ENCODE results near the gene MICAL3.

DNA sequence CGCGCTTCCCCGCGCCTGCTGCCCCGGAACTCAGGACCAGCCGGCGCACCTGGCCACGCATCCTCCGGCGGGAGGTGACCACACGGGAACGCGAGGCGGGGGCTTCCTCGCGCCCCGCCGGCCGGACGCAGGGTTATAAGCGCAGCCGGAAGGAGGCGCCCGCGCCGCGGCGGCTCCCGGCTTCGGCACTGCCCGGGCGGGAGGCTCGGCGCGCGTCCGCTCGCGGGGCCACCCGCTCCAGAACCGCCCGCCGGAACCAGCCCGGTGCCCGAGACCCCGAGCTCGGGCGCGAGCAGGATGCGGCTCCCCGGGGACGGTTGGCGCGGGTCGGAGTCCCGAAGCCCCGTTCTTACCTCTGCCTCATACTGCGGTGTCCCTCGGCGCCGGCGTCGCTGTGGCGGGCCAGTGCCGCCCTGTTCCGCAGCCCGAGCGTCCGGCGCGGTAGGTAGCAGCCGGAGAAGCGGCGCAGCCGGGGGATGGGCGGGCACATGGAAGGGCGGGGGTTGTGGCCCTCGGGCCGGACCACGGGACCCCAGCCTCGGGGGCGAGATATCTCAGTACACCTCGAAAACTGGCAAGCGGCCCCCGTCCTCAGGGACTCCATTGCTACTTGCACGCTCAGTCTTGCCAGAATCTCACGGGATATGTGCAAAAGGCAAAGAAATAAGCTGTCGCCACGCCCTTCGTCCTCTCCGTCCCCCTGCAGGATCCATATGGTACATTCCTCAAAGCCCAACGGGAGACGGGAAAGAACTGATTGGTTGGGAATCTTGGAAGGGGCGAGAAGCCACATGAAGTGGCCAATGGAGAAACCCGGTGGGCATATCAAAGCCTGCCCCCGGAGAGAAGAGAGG lies 23.1 kb downstream of the MICAL3 start:
- TF ChIP-seq ESRRG (CRISPR knock-in tag; IDR thresholded peaks at IDR 0.05) (no peak), ZFP3 (CRISPR knock-in tag; IDR thresholded peaks at IDR 0.05) (no peak), ZC3H10 (CRISPR knock-in tag; IDR thresholded peaks at IDR 0.05) (no peak), ARNTL (CRISPR knock-in tag; IDR thresholded peaks at IDR 0.05; ENCODE audit: borderline replicate concordance, low read depth) (no peak), ZNF70 (CRISPR knock-in tag; IDR thresholded peaks at IDR 0.05) (no peak), ISL1 (CRISPR knock-in tag; IDR thresholded peaks at IDR 0.05) (no peak)
- TF ChIP-seq, protein P1, sequence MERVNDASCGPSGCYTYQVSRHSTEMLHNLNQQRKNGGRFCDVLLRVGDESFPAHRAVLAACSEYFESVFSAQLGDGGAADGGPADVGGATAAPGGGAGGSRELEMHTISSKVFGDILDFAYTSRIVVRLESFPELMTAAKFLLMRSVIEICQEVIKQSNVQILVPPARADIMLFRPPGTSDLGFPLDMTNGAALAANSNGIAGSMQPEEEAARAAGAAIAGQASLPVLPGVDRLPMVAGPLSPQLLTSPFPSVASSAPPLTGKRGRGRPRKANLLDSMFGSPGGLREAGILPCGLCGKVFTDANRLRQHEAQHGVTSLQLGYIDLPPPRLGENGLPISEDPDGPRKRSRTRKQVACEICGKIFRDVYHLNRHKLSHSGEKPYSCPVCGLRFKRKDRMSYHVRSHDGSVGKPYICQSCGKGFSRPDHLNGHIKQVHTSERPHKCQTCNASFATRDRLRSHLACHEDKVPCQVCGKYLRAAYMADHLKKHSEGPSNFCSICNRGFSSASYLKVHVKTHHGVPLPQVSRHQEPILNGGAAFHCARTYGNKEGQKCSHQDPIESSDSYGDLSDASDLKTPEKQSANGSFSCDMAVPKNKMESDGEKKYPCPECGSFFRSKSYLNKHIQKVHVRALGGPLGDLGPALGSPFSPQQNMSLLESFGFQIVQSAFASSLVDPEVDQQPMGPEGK (CRISPR knock-in tag; IDR thresholded peaks at IDR 0.05; ENCODE audit: borderline replicate concordance): no peak
- TF ChIP-seq, protein P2, sequence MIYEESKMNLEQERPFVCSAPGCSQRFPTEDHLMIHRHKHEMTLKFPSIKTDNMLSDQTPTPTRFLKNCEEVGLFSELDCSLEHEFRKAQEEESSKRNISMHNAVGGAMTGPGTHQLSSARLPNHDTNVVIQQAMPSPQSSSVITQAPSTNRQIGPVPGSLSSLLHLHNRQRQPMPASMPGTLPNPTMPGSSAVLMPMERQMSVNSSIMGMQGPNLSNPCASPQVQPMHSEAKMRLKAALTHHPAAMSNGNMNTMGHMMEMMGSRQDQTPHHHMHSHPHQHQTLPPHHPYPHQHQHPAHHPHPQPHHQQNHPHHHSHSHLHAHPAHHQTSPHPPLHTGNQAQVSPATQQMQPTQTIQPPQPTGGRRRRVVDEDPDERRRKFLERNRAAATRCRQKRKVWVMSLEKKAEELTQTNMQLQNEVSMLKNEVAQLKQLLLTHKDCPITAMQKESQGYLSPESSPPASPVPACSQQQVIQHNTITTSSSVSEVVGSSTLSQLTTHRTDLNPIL (CRISPR knock-in tag; IDR thresholded peaks at IDR 0.05; ENCODE audit: low read depth): no peak
